GM12873 (cell line): ENCODE measurements around the gene BABAM2.

ENCODE experiments used
- CTCF ChIP-seq: IDR thresholded peaks from 2 replicates; pipeline ENCODE4 v1.5.1; 2012; ENCODE audit warnings: low read depth, mild to moderate bottlenecking, moderate library complexity, low read length, control low read depth; ENCODE audit not compliant: insufficient read depth; ENCODE audit errors: missing control alignments

BABAM2 gene

GRCh38 chr2:28378679-28379584 is 488.4 kb downstream of the BABAM2 start:
- TF ChIP-seq CTCF = no peak

- TF ChIP-seq CTCF = no peak
These were observed 489.7 kb downstream of the BABAM2 start for GRCh38 chr2:28380219-28380618.

DNA sequence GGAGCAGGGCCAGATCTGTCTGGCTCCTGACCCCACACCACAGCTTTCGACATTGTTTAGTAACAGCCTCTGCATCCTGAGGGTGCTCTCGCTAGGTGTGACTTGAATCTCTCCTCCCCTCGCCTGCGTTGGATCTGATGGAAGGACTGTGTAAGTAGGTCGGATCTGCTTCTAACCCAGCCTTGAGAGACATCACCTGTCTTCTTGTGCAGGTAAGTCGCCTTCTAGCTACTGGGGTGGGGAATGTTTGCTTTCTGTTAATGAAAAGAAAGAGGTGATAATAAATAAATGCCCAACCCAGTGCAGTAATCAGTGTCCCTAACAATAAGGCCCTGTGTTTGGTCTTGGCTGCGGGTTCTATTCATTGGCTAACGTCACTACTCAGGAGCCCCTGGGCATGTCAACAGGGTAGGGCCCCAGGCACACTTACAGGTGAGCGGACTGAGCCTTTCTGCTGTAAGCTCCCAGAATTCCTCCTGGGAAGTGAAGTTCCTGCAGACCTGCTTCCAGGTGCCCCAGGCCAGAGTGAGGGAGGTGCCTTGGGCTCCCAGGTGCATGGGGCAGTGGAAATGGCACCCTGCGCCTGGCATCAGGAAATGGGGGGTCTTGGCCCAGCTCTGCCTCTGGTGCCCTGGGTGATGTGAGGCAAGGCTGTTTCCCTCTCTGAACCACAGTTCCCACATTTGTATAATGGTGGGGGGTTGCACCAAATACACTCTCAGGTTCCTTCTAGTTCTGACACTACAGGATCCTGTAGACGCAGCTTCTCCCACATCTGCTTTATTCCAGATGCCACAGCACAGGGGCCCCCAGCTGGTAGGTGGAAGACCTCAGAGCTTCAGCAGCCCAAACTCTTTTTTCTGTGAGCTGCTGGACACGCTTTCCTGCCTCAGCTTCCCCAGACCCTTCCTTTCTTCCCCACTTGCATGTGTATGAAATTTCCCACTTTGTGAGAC is 491.0 kb downstream of the BABAM2 start:
- no peak for TF ChIP-seq CTCF

- no peak for TF ChIP-seq CTCF
These were observed 492.2 kb downstream of the BABAM2 start for GRCh38 chr2:28382755-28383154.

DNA sequence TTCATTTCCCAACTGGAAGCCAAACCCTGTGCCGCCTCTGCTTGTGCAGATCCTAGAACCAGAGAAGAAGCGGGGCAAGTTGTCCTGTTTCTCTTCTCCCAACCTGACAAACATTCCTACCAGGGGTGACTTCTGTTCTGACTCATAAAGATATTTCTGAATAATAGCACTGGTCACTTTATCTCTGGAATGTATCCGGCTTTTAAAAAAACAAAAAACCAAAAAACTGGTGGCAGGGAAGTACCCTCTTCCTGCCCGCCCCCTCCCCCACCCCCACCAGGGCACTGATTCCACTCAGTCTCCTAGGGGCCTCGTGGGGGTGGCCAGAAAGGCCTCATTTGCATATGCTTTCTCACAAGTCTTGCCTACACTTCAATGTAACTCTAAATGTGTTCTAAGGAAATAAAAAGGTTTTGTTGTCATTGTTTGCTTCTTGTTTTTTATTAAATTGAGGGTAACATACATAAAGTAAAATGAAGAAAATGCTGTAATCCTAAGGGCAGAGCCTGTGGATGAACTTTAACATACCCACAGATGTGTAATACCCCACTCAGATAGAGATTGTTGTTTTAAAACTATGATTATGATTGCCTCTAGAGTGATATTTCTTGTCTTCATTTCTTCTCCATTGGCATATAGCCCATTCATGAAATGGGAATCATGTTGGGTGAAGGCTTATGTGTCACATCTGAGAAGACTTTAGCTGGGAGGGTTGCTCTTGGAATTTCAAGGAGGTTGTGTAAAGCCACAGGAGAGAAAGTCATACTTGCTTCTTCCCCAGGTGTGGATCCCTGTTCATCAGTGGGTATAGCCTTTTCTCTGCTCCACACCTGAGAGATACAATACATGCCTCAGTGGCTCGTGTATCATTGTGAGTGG is 496.8 kb downstream of the BABAM2 start:
- TF ChIP-seq CTCF = no peak
